ENCODE data around the gene METTL4.

The METTL4 gene

GRCh38 chr18:2573408-2573807 is 2.1 kb upstream of the METTL4 start:
- Mint-ChIP-seq H3K27ac (no peak overlapping the region), H3K9me3 (no peaks in the 10 kb centered on the region), H3K27me3 (no peaks in the 10 kb centered on the region), H3K4me3 (peak overlapping the region; percentile 94), H3K4me1 (ENCODE audit: low read depth) (peaks cover 56% of the 10 kb centered on the region), H3K36me3 (ENCODE audit: low read depth) (peaks cover 50% of the 10 kb centered on the region)

GRCh38 chr18:2572892-2573291 is 1.6 kb upstream of the METTL4 start:
- Mint-ChIP-seq H3K36me3 (ENCODE audit: low read depth) (peaks cover 48% of the 10 kb centered on the region), H3K9me3 (no peaks in the 10 kb centered on the region), H3K4me1 (ENCODE audit: low read depth) (peaks cover 56% of the 10 kb centered on the region), H3K4me3 (peak overlapping the region; percentile 94), H3K27me3 (no peaks in the 10 kb centered on the region), H3K27ac (no peak overlapping the region)

GRCh38 chr18:2572171-2572569 is 865 bp upstream of the METTL4 start:
- H3K27me3 Mint-ChIP-seq = no peaks in the 10 kb centered on the region
- peaks cover 56% of the 10 kb centered on the region for H3K4me1 Mint-ChIP-seq (ENCODE audit: low read depth)
- H3K9me3 Mint-ChIP-seq = no peaks in the 10 kb centered on the region
- H3K36me3 Mint-ChIP-seq (ENCODE audit: low read depth) = peaks cover 47% of the 10 kb centered on the region
- peak overlapping the region; percentile 94 for H3K4me3 Mint-ChIP-seq
- H3K27ac Mint-ChIP-seq = peak overlapping the region; percentile 95

GRCh38 chr18:2570772-2571199 is 519 bp downstream of the METTL4 start:
- Mint-ChIP-seq H3K4me1 (ENCODE audit: low read depth) (peaks cover 56% of the 10 kb centered on the region), H3K27ac (peak overlapping the region; percentile 95), H3K36me3 (ENCODE audit: low read depth) (peaks cover 45% of the 10 kb centered on the region), H3K27me3 (no peaks in the 10 kb centered on the region), H3K4me3 (peak overlapping the region; percentile 94), H3K9me3 (no peaks in the 10 kb centered on the region)

GRCh38 chr18:2569338-2570207 is 1.7 kb downstream of the METTL4 start:
- Mint-ChIP-seq H3K27me3 (no peaks in the 10 kb centered on the region), H3K4me3 (peak overlapping the region; percentile 94), H3K9me3 (no peaks in the 10 kb centered on the region), H3K36me3 (ENCODE audit: low read depth) (peaks cover 46% of the 10 kb centered on the region), H3K4me1 (ENCODE audit: low read depth) (peaks cover 62% of the 10 kb centered on the region), H3K27ac (peak overlapping the region; percentile 46)

- Mint-ChIP-seq H3K27me3 (no peaks in the 10 kb centered on the region), H3K4me3 (peak overlapping the region; percentile 94), H3K36me3 (ENCODE audit: low read depth) (peaks cover 45% of the 10 kb centered on the region), H3K27ac (no peak overlapping the region), H3K9me3 (no peaks in the 10 kb centered on the region), H3K4me1 (ENCODE audit: low read depth) (peaks cover 60% of the 10 kb centered on the region)
Measured at GRCh38 chr18:2568605-2569004, 2.7 kb downstream of the METTL4 start.

GRCh38 chr18:2568129-2568528 is 3.2 kb downstream of the METTL4 start:
- no peak overlapping the region for H3K27ac Mint-ChIP-seq
- H3K4me3 Mint-ChIP-seq = no peak overlapping the region
- no peaks in the 10 kb centered on the region for H3K27me3 Mint-ChIP-seq
- no peaks in the 10 kb centered on the region for H3K9me3 Mint-ChIP-seq
- peaks cover 47% of the 10 kb centered on the region for H3K36me3 Mint-ChIP-seq (ENCODE audit: low read depth)
- H3K4me1 Mint-ChIP-seq (ENCODE audit: low read depth) = peaks cover 55% of the 10 kb centered on the region

- no peaks in the 10 kb centered on the region for H3K27me3 Mint-ChIP-seq
- H3K36me3 Mint-ChIP-seq (ENCODE audit: low read depth) = peaks cover 56% of the 10 kb centered on the region
- no peaks in the 10 kb centered on the region for H3K9me3 Mint-ChIP-seq
- no peak overlapping the region for H3K27ac Mint-ChIP-seq
- H3K4me1 Mint-ChIP-seq (ENCODE audit: low read depth) = peaks cover 33% of the 10 kb centered on the region
- no peak overlapping the region for H3K4me3 Mint-ChIP-seq
Measured at GRCh38 chr18:2564373-2564772, 6.9 kb downstream of the METTL4 start.

GRCh38 chr18:2559249-2559648 is 12.1 kb downstream of the METTL4 start:
- Mint-ChIP-seq H3K9me3 (no peaks in the 10 kb centered on the region), H3K4me1 (ENCODE audit: low read depth) (no peaks in the 10 kb centered on the region), H3K36me3 (ENCODE audit: low read depth) (peaks cover 35% of the 10 kb centered on the region), H3K27ac (no peak overlapping the region), H3K27me3 (no peaks in the 10 kb centered on the region), H3K4me3 (no peak overlapping the region)

GRCh38 chr18:2557536-2557935 is 13.8 kb downstream of the METTL4 start:
- Mint-ChIP-seq H3K4me3 (no peak overlapping the region), H3K9me3 (no peaks in the 10 kb centered on the region), H3K27me3 (no peaks in the 10 kb centered on the region), H3K4me1 (ENCODE audit: low read depth) (no peaks in the 10 kb centered on the region), H3K36me3 (ENCODE audit: low read depth) (peaks cover 34% of the 10 kb centered on the region), H3K27ac (no peak overlapping the region)

GRCh38 chr18:2555895-2556294 is 15.4 kb downstream of the METTL4 start:
- no peaks in the 10 kb centered on the region for H3K27me3 Mint-ChIP-seq
- H3K9me3 Mint-ChIP-seq = no peaks in the 10 kb centered on the region
- H3K4me3 Mint-ChIP-seq = no peak overlapping the region
- no peak overlapping the region for H3K27ac Mint-ChIP-seq
- peaks cover 28% of the 10 kb centered on the region for H3K36me3 Mint-ChIP-seq (ENCODE audit: low read depth)
- no peaks in the 10 kb centered on the region for H3K4me1 Mint-ChIP-seq (ENCODE audit: low read depth)

- Mint-ChIP-seq H3K36me3 (ENCODE audit: low read depth) (peaks cover 37% of the 10 kb centered on the region), H3K9me3 (no peaks in the 10 kb centered on the region), H3K4me3 (no peak overlapping the region), H3K27me3 (no peaks in the 10 kb centered on the region), H3K4me1 (ENCODE audit: low read depth) (no peaks in the 10 kb centered on the region), H3K27ac (no peak overlapping the region)
Measured at GRCh38 chr18:2554696-2555095, 16.6 kb downstream of the METTL4 start.

GRCh38 chr18:2551425-2551824 is 19.9 kb downstream of the METTL4 start:
- Mint-ChIP-seq H3K36me3 (ENCODE audit: low read depth) (peaks cover 40% of the 10 kb centered on the region), H3K4me1 (ENCODE audit: low read depth) (peaks cover 4% of the 10 kb centered on the region)

GRCh38 chr18:2549462-2549861 is 21.8 kb downstream of the METTL4 start:
- no peaks in the 10 kb centered on the region for H3K9me3 Mint-ChIP-seq
- peaks cover 36% of the 10 kb centered on the region for H3K36me3 Mint-ChIP-seq (ENCODE audit: low read depth)
- H3K4me1 Mint-ChIP-seq (ENCODE audit: low read depth) = peaks cover 4% of the 10 kb centered on the region
- no peak overlapping the region for H3K4me3 Mint-ChIP-seq
- no peaks in the 10 kb centered on the region for H3K27me3 Mint-ChIP-seq
- no peak overlapping the region for H3K27ac Mint-ChIP-seq

More at GRCh38 chr18:2551425-2551824, 19.9 kb downstream of the METTL4 start:
- no peaks in the 10 kb centered on the region for H3K9me3 Mint-ChIP-seq
- no peaks in the 10 kb centered on the region for H3K27me3 Mint-ChIP-seq
- no peak overlapping the region for H3K4me3 Mint-ChIP-seq
- H3K27ac Mint-ChIP-seq = no peak overlapping the region

GRCh38 chr18:2547477-2548087 is 23.7 kb downstream of the METTL4 start:
- H3K36me3 Mint-ChIP-seq (ENCODE audit: low read depth) = peaks cover 31% of the 10 kb centered on the region
- H3K9me3 Mint-ChIP-seq = no peaks in the 10 kb centered on the region

More at GRCh38 chr18:2547477-2548087, 23.7 kb downstream of the METTL4 start:
- Mint-ChIP-seq H3K4me3 (no peak overlapping the region), H3K27me3 (no peaks in the 10 kb centered on the region), H3K27ac (no peak overlapping the region), H3K4me1 (ENCODE audit: low read depth) (peaks cover 4% of the 10 kb centered on the region)
